K562 (cell line): ENCODE results near the gene KMT2C. TPM values are rescaled to one million over a fixed set of nuclear protein-coding genes. Genes with fewer than 3 reads are reported as not detected.
"Not testable (repeated sequence)": the region's sequence is repeated elsewhere in the genome, so short reads cannot be mapped to it uniquely, and the experiment has no call there.

Experiments used
- ATF7 ChIP-seq: fragments of 450-650 bp; IDR thresholded peaks from 2 replicates; pipeline ENCODE4 v1.7.1; 2014; ENCODE audit warnings: mild to moderate bottlenecking, moderate library complexity
- ERF ChIP-seq: fragments of 450-650 bp; formaldehyde crosslinking; IDR thresholded peaks from 2 replicates; pipeline ENCODE4 v1.4.0; 2020; ENCODE audit warnings: mild to moderate bottlenecking, mixed read lengths
- FOXA3 ChIP-seq, 2 experiments: fragments of 450-650 bp in 1 of 2; sonication (generic) in 1 of 2; formaldehyde crosslinking; IDR thresholded peaks in 1 of 2; conservative IDR thresholded peaks in 1 of 2; 2 replicates each; pipeline versions ENCODE4 v1.4.0 to v1.8.0; 2020 to 2022; ENCODE audit warnings: mild to moderate bottlenecking in 2 of 2, missing genetic modification reagents in 1 of 2
- GATAD2A ChIP-seq: fragments of 450-650 bp; IDR thresholded peaks from 2 replicates; pipeline ENCODE4 v1.6.1; 2017
- KLF13 ChIP-seq: fragments of 450-650 bp; IDR thresholded peaks from 2 replicates; pipeline ENCODE4 v1.6.1; 2016; ENCODE audit warnings: missing genetic modification characterization, low read depth, mild to moderate bottlenecking, missing compliant biosample characterization, moderate library complexity, borderline replicate concordance
- LEF1 ChIP-seq: fragments of 450-650 bp; IDR thresholded peaks from 2 replicates; pipeline ENCODE4 v1.6.1; 2016; ENCODE audit warnings: mild to moderate bottlenecking
- MAFG ChIP-seq: fragments of 450-650 bp; conservative IDR thresholded peaks from 2 replicates; pipeline ENCODE4 v1.6.1; 2016; ENCODE audit warnings: missing genetic modification characterization, missing compliant biosample characterization
- NR4A1 ChIP-seq, 2 experiments: fragments of 250-450 bp in 1 of 2; fragments of 450-650 bp in 1 of 2; sonication (Bioruptor Pico) in 1 of 2; IDR thresholded peaks; 2 replicates each; pipeline versions ENCODE4 v1.4.0 to v1.6.1; 2016 to 2020; ENCODE audit warnings: mild to moderate bottlenecking in 2 of 2, missing compliant biosample characterization in 1 of 2, missing genetic modification characterization in 1 of 2, moderate library complexity in 1 of 2
- PHF20 ChIP-seq: fragments of 450-650 bp; IDR thresholded peaks from 2 replicates; pipeline ENCODE4 v1.6.1; 2018; ENCODE audit not compliant: partially characterized antibody
- TRIM28 ChIP-seq: fragments of 450-650 bp; IDR thresholded peaks from 2 replicates; pipeline ENCODE4 v1.6.1; 2017
- ZNF197 ChIP-seq: fragments of 200-800 bp; sonication (Bioruptor generic); IDR thresholded peaks from 2 replicates; pipeline ENCODE4 v1.6.1; 2016; ENCODE audit warnings: low read depth, missing genetic modification characterization, missing compliant biosample characterization
- polyA plus RNA-seq, 8 experiments: library from polyadenylated mRNA; depleted of rRNA in 4 of 8; stranded (reverse) in 5 of 8; unstranded in 3 of 8; fragments of >200 nt; fragmentation: Nextera tagmentation in 2 of 8; fragmentation: Illumina TruSeq in 1 of 8; extraction: Ambion mirVana in 2 of 8; extraction: Trizol in 1 of 8; gene quantifications; 2 replicates each; pipeline versions ENCODE4 v1.2.1 to v1.2.3, GENCODE V29; 2011 to 2014; ENCODE audit warnings: inconsistent platforms in 1 of 8, missing spikeins in 1 of 8
- total RNA-seq, 7 experiments: library from RNA; depleted of rRNA in 6 of 7; stranded (reverse); fragments of >200 nt in 6 of 7; fragmentation: Illumina TruSeq in 2 of 7; extraction: Trizol in 2 of 7; gene quantifications; 2 replicates each; pipeline versions ENCODE4 v1.2.1 to v1.2.3, GENCODE V29; 2011 to 2021; ENCODE audit warnings: low replicate concordance in 1 of 7
- TF ChIP-seq, protein P1 (sequence below): fragments of 450-650 bp; IDR thresholded peaks from 2 replicates; pipeline ENCODE4 v1.6.1; 2014; ENCODE audit warnings: low read depth, mild to moderate bottlenecking, moderate library complexity, borderline replicate concordance
- TF ChIP-seq, protein P2 (sequence below), 2 experiments: fragments of 450-650 bp; IDR thresholded peaks; 2 replicates each; pipeline ENCODE4 v1.6.1; 2018; ENCODE audit warnings: mild to moderate bottlenecking in 2 of 2, low read depth in 1 of 2; ENCODE audit not compliant: partially characterized antibody in 2 of 2
- TF ChIP-seq, protein P3 (sequence below): fragments of 450-650 bp; IDR thresholded peaks from 2 replicates; pipeline ENCODE4 v1.6.1; 2016; ENCODE audit warnings: antibody characterized with exemption
- TF ChIP-seq, protein P4 (sequence below): fragments of 450-650 bp; IDR thresholded peaks from 2 replicates; pipeline ENCODE4 v1.6.1; 2017; ENCODE audit warnings: antibody characterized with exemption, mild to moderate bottlenecking

The KMT2C gene
- total and polyA plus RNA-seq, 9 of the 15 experiments (the other 6 are each of a cell fraction or from before 2014, with no cell fraction given), result 4.9 to 67.8 (median 27.1) TPM

GRCh38 chr7:152436931-152437575 lies 1.2 kb upstream of the KMT2C start (continued):
- TF ChIP-seq, protein P1, sequence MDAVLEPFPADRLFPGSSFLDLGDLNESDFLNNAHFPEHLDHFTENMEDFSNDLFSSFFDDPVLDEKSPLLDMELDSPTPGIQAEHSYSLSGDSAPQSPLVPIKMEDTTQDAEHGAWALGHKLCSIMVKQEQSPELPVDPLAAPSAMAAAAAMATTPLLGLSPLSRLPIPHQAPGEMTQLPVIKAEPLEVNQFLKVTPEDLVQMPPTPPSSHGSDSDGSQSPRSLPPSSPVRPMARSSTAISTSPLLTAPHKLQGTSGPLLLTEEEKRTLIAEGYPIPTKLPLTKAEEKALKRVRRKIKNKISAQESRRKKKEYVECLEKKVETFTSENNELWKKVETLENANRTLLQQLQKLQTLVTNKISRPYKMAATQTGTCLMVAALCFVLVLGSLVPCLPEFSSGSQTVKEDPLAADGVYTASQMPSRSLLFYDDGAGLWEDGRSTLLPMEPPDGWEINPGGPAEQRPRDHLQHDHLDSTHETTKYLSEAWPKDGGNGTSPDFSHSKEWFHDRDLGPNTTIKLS, result 0 out of 2 replicates have a peak, but pooled peaks have one; percentile 14
- peak in 1 of 2 experiments; percentile 3; a peak in 1 of 4 replicates for TF ChIP-seq FOXA3 (CRISPR knock-in tag; conservative IDR thresholded peaks at IDR 0.05 in 1 of 2, IDR thresholded peaks at IDR 0.05 in 1 of 2)
- TF ChIP-seq, protein P2, sequence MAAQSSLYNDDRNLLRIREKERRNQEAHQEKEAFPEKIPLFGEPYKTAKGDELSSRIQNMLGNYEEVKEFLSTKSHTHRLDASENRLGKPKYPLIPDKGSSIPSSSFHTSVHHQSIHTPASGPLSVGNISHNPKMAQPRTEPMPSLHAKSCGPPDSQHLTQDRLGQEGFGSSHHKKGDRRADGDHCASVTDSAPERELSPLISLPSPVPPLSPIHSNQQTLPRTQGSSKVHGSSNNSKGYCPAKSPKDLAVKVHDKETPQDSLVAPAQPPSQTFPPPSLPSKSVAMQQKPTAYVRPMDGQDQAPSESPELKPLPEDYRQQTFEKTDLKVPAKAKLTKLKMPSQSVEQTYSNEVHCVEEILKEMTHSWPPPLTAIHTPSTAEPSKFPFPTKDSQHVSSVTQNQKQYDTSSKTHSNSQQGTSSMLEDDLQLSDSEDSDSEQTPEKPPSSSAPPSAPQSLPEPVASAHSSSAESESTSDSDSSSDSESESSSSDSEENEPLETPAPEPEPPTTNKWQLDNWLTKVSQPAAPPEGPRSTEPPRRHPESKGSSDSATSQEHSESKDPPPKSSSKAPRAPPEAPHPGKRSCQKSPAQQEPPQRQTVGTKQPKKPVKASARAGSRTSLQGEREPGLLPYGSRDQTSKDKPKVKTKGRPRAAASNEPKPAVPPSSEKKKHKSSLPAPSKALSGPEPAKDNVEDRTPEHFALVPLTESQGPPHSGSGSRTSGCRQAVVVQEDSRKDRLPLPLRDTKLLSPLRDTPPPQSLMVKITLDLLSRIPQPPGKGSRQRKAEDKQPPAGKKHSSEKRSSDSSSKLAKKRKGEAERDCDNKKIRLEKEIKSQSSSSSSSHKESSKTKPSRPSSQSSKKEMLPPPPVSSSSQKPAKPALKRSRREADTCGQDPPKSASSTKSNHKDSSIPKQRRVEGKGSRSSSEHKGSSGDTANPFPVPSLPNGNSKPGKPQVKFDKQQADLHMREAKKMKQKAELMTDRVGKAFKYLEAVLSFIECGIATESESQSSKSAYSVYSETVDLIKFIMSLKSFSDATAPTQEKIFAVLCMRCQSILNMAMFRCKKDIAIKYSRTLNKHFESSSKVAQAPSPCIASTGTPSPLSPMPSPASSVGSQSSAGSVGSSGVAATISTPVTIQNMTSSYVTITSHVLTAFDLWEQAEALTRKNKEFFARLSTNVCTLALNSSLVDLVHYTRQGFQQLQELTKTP (IDR thresholded peaks at IDR 0.05; ENCODE audit: low read depth in 1 of 2, partially characterized antibody in 2 of 2), result peak; percentile 18 to 46
- TF ChIP-seq, protein P3, sequence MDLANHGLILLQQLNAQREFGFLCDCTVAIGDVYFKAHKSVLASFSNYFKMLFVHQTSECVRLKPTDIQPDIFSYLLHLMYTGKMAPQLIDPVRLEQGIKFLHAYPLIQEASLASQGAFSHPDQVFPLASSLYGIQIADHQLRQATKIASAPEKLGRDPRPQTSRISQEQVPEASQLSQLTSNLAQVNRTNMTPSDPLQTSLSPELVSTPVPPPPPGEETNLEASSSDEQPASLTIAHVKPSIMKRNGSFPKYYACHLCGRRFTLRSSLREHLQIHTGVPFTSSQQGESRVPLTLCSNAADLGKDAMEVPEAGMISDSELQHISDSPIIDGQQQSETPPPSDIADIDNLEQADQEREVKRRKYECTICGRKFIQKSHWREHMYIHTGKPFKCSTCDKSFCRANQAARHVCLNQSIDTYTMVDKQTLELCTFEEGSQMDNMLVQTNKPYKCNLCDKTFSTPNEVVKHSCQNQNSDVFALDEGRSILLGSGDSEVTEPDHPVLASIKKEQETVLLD, result 0 out of 2 replicates have a peak, but pooled peaks have one; percentile 24
- 0 out of 2 replicates have a peak, but pooled peaks have one; percentile 7 for TF ChIP-seq MAFG
- TF ChIP-seq, protein P4, sequence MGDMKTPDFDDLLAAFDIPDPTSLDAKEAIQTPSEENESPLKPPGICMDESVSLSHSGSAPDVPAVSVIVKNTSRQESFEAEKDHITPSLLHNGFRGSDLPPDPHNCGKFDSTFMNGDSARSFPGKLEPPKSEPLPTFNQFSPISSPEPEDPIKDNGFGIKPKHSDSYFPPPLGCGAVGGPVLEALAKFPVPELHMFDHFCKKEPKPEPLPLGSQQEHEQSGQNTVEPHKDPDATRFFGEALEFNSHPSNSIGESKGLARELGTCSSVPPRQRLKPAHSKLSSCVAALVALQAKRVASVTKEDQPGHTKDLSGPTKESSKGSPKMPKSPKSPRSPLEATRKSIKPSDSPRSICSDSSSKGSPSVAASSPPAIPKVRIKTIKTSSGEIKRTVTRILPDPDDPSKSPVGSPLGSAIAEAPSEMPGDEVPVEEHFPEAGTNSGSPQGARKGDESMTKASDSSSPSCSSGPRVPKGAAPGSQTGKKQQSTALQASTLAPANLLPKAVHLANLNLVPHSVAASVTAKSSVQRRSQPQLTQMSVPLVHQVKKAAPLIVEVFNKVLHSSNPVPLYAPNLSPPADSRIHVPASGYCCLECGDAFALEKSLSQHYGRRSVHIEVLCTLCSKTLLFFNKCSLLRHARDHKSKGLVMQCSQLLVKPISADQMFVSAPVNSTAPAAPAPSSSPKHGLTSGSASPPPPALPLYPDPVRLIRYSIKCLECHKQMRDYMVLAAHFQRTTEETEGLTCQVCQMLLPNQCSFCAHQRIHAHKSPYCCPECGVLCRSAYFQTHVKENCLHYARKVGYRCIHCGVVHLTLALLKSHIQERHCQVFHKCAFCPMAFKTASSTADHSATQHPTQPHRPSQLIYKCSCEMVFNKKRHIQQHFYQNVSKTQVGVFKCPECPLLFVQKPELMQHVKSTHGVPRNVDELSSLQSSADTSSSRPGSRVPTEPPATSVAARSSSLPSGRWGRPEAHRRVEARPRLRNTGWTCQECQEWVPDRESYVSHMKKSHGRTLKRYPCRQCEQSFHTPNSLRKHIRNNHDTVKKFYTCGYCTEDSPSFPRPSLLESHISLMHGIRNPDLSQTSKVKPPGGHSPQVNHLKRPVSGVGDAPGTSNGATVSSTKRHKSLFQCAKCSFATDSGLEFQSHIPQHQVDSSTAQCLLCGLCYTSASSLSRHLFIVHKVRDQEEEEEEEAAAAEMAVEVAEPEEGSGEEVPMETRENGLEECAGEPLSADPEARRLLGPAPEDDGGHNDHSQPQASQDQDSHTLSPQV, result peak; percentile 19
- TF ChIP-seq LEF1, result peak; percentile 74; the same call in 1 of the 2 replicates
- TF ChIP-seq TRIM28, result 0 out of 2 replicates have a peak, but pooled peaks have one; percentile 28
- TF ChIP-seq PHF20, result peak; percentile 7
- peak; percentile 11 for TF ChIP-seq ATF7
- TF ChIP-seq GATAD2A, result 0 out of 2 replicates have a peak, but pooled peaks have one; percentile 79
- not testable (repeated sequence) for TF ChIP-seq NR4A1 (CRISPR knock-in tag; IDR thresholded peaks at IDR 0.05)
- peak; percentile 74; the same call in 1 of the 2 replicates for TF ChIP-seq NR4A1 (tag; IDR thresholded peaks at IDR 0.05)
- 0 out of 2 replicates have a peak, but pooled peaks have one; percentile 75 for TF ChIP-seq ZNF197 (CRISPR knock-in tag)
- TF ChIP-seq KLF13 (tag), result 0 out of 2 replicates have a peak, but pooled peaks have one; percentile 25
- TF ChIP-seq ERF (CRISPR knock-in tag), result 0 out of 2 replicates have a peak, but pooled peaks have one; percentile 50
